ENCODE results near the gene PBX2.
"Not testable (repeated sequence)": the region's sequence is repeated elsewhere in the genome, so short reads cannot be mapped to it uniquely, and the experiment has no call there.

PBX2 gene

DNA sequence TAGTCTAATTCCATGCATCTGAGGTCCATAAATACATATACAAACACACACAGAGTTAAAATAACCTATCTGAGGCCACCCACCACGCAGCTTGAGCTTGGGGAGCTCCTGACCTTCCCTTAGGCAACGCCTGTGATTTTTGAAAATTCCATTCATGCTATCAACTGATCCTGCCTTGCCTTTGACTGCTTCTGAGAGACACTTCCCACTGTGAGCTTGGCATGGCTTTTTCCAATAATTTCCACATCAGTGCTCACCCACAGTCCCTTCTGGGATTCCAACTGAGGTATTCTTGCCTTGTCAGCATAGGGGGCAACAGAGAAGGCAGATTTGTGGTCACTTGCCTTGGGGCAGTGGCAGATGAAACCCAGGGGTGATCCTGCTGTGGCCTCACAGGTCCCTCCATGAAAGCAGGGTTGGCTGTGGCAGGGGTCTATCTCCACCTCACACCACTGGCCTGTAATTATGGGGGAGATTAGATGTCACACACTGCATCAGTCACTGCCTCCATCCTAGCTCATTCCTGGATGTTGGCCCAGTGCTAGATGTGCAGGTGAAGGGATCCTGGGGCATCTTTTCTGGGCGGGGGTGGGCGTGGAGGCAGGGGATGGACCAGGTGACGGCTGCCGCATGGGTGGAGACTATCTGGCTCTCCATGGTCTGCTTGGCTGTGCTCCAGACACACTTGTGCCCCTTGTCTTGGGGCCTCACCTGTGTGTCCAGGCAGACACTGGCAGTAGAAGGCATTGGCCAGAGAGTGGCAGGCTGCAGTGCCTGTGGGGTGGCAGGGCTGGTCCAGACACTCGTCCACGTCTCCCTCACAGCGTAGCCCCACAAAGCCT is 13.6 kb upstream of the PBX2 start:
- no peak for DNase-seq (ENCODE audit: low read depth)

DNA sequence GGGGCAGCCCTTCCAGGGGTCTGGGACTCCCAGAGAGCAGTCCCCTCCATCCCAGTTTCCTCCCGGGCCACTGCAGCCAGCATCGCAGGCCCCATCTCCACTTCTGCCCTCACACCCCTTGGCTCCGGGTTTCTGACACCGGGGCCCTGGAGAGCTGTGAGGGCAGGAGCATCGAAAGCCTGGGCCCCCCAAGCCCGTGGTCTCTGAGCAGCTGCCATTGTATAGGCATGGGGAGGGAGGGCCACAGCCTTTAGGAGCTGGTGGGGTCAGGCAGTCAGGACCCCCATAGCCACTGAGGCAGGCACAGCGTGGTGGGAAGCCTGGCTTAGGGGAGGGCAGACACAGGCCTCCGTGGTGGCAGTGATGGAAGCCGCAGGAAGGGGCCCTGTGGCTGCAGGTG is 12.2 kb upstream of the PBX2 start:
- no peak for DNase-seq (ENCODE audit: low read depth)

DNA sequence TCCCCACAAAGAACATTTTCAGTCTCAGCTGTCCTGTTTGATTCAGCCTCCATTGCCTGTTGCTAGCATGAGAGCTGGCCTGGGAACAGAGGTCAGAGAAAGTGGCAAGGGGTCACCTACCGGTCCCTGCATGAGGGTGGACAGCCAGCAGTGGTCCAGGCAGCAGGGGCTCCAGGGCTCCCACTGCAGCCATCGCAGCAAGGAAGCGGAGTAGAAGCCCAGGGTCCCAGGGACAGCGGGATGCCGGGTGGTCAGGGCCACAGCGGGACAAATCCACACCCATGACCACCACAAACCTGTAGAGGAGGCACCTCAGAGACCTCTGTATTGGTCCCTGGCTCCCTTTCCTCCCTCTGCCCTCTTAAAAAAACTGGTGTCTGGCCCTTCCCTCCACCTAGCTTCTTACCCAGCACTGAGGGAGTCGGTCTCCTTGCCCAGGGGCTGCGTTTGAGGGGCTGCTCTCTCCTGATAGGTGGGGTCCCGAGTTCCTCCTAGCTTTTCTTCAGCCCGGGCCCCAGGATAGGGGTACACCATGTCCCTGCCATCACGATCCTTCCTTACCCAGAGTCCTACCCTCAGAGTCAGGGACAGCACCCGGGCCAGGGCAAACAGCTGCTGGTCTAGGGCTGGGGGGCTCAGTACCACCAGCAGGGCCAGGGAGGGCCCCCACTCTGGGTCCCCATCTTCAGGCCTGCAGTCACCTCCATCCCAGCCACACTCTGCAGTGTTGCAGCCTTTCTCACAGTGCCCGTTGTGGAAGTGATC is 10.9 kb upstream of the PBX2 start:
- no peak for DNase-seq (ENCODE audit: low read depth)

DNA sequence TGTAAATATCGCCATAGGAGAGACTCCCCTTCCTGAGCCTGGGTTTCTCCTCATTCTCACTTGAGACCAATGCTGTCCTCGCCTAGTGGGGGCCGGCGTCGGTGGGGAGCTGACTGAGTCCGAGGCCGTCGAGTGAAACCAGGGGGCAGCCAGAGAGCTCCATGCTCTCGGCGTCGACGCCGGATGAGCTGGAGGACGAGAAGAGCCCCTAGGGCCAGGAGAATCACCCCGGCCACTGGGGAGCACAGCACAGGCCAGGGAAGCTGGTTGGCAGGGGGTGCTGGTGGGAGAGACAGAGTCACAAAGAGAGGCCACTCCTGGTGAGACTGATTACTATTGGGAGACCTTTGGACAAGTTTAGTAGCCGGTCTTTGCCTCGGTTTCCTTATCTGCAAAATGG is 8.9 kb upstream of the PBX2 start:
- no peak for DNase-seq (ENCODE audit: low read depth)

DNA sequence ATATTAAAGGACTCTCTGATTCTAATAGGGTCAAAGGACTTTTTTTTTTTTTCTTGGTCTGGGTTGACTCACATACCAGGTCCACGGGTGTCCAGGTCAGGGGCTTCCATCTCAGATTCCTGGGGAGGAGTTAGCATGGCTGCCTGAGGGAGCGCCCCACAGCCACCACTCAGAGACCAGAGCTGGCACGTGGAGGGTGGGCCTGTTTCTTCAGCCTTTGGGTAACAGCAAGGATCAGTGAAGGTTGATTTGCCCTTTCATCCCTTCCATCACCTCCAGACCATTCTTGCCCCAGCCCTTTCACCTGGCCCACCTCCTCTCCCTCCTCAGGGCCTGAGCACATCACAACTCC is 8.3 kb upstream of the PBX2 start:
- DNase-seq (ENCODE audit: low read depth), result no peak

DNA sequence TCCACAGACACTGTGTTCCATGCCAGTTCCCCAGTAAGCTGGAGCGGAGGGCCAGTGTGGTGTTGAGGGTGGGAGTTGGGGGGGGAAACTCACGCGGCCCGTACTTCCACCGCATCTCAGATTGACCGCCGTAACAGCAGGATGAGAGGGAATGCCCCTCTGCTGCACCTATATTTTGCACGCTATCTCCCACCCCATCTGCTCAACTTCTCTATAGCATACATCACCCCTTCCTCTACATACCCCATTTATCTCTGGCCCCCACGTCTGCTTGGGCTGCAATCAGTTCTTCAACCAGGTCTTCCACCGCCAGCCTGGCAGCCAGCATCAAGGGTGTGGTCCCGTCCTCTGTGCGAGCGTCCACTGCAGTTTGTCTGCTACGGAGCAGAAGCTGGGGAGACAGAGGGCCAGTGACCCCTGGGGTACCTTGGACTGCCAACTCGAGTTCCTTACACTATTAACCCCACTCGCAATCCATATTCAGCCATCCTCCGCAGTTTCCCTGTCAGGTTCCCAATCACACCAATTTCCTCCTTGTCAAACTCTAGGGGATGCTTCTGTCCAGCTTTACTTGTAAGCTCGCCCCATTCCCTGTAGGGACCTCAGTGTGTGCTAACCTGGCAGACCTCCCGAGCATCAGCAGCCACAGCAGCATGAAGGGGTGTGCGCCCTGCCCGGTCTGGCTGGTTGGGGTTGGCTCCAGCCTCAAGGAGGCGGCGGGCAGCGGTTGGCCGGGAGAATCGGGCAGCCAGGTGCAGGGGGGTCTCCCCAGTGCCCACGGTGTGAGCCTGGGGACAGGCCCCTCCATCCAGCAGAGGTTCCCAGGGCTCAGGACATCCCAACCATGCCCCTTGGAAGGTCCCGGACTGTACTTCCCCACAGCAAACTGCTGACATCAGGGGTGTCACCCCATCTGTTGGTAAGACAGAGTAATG is 6.9 kb upstream of the PBX2 start:
- DNase-seq (ENCODE audit: low read depth), result no peak

DNA sequence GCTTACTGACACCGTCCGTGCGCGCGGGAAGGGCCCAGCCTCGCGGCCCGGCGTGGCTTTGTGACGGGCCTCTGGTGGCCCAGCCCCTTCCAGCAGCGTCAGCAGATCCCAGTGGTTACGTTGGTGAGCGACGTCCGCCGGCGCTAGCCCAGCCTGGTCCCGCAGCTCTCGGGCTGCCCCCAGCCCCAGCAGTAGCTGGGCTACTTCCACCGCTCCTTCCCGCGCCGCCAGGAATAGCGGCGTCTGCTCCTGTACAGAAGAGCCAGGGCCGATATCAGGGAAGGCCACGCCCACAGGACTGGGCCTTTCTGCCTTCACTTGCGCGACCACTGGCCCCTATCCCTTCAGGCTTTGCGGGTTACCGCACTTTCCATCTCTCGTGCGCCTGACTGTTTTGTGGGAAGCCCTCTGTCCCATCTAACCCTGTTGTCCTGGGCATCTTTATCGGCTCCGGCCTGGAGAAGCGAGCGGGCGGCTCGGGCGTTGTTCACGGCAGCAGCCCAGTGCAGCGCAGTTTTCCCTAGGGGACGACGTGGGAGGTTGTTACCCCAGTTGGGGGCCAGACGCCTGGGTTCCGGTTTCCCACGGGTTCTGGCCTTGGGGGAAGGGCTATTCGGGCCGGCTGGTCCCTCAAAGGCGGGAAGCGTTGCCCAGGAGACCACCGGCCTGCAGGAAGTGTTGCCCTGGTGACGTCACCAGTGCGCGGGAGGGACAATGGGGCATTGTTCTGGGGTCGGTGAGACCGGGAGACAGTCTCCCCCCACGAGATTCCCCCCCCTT is 6.1 kb upstream of the PBX2 start:
- DNase-seq (ENCODE audit: low read depth), result no peak

DNA sequence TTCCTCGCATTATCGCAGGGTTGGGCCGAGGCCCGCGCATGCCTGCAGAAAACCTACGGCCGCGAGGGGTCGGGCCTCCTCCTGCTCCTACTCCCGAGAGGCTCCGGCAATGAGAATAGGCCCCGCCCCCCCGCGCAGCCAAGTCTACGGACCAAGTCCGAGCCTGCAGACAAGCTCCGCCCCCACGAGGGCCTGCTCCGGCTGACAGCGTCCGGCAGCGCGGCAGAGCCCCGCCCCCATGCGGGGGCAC is 5.6 kb upstream of the PBX2 start:
- peak; percentile 99 for DNase-seq (ENCODE audit: low read depth)

DNA sequence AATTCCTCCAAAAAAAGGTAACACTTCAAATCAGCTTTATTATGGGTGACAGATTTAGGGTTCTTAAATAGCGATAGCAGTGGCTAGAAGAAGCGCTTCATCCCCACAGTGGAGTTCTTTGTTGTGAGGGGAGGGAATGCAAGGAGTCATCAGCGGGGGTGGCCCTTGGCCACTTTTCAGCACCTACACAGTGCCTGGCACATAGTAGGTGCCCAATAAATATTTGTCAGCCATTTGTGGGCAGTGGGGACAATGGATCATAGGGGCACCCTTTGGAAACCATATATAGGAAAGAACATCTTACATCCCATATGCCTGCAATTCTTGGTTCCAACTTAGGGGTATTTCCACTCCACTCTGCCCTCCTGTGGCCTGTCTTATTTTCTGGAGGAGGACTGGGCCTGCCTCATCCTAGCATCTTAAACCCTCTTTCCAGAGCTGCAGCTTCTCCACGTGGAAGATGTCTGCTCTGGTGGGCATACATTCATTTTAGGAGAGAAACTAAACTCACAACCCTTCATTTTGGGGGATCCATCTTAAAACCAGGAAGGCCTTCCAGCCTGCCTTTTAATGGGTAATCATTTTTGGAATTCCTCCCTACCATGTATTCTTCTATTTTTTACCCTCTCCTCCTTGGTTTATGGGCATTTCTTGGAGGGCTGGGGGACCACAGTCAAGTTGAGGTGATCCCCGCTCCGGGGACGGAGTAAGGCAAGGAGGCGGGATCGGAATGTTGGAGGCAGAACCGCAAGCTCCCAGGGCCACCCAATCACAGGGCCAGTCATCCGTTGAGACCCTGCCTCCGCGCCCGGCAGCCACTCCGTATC is 5.0 kb upstream of the PBX2 start:
- no peak for DNase-seq (ENCODE audit: low read depth)

DNA sequence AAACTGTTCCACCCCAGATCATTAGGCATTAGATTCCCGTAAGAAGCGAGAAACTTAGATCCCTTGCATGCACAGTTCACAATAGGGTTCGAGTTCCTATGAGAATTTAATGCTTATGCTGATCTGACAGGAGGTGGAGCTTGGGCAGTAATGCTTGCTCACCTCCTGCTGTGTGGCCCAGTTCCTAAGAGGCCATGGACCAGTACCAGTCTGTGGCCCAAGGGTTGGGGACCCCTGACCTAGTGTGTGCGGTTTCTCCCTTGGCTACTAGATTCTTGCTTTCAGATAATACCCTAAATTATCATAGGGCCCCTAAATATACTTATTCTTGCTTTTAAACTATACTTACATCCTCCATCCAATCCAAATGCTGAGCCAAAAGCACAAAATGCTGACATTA is 4.4 kb upstream of the PBX2 start:
- no peak for DNase-seq (ENCODE audit: low read depth)

DNA sequence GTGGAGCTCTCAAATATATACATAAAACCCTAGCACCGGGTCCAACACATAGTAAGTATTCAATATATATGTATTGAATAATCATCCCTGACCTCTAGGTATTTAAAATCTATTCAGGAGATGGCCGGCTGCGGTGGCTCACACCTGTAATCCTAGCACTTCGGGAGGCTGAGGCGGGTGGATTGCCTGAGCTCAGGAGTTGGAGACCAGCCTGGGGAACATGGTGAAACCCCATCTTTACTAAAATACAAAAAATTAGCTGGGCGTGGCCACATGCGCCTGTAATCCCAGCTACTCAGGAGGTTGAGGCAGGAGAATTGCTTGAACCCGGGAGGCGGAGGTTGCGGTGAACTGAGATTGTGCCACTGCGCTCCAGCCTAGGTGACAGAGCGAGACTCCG is 3.1 kb upstream of the PBX2 start:
- not testable (repeated sequence) for DNase-seq (ENCODE audit: low read depth)

DNA sequence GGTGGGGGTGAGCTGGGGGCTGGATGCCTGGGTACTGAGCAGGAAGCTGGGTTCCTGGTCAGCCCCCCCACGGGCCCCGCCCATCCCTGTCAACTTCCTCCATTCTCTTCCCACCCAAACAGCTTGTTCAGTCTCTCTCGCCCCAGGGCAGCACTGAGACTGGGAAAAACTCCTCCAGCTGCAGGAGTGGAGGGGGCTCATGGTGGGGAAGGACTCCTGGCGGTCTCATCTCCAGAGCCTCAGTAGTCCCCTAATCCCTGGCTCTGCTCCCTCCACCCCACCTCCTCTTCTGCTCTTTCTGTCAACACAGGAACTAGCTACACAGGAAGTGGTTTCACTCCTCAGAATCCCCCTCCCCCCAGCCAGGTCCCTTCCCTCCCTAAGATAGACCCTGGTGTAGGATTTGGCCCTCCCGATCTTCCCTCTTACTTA is 2.6 kb upstream of the PBX2 start, which contains the start of gene GPSM3:
GPSM3 (minus strand) TSS at position 36 of the 432 bp plus-strand sequence. CDS start 130 bp downstream, outside the sequence.
- DNase-seq (ENCODE audit: low read depth), result no peak

DNA sequence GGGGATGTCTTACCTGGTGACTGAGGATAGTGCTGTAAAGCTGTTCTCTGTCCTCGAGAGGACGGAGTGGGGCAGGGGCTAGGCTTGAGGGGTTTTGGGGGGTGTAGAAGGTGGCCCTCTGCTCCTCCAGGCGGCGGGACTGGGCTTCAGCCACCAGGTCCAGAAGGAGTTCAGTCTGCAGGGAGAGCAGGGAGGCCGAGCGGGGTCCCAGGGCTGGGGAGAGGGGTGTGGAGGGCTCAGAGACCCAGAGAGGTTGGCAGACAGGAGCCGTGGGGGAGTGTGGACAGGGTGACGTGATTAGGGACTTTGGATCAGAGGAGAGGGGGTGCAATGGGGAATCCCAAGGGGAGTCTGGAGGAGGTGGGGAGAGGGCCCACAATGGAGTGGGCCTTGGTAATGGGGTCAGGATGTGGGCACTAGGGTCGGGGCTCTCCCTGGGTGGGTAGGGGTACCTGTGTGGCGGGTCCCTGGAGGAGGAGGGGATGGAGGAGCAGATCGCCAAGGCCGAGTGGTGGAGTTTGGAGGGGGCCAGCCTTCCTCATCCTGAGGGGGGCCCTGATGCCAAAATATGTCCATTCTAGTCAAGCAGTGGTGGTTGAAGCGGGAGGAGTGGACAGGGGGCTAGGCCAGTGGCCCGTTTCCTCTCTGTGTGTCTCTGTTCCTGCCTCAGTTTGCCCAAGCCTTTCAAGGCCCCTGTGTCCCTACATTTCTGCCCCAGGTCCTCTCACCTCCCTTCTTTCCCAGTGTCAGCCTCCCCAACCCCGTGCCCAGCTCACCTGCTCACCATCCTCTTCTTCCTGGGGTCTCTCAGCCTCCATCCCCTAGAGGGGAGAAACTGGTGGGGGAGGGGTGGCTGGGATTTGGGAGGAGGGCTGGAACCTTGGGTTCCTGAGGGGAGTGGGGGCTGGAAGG is 1.9 kb upstream of the PBX2 start:
- DNase-seq (ENCODE audit: low read depth), result no peak

DNA sequence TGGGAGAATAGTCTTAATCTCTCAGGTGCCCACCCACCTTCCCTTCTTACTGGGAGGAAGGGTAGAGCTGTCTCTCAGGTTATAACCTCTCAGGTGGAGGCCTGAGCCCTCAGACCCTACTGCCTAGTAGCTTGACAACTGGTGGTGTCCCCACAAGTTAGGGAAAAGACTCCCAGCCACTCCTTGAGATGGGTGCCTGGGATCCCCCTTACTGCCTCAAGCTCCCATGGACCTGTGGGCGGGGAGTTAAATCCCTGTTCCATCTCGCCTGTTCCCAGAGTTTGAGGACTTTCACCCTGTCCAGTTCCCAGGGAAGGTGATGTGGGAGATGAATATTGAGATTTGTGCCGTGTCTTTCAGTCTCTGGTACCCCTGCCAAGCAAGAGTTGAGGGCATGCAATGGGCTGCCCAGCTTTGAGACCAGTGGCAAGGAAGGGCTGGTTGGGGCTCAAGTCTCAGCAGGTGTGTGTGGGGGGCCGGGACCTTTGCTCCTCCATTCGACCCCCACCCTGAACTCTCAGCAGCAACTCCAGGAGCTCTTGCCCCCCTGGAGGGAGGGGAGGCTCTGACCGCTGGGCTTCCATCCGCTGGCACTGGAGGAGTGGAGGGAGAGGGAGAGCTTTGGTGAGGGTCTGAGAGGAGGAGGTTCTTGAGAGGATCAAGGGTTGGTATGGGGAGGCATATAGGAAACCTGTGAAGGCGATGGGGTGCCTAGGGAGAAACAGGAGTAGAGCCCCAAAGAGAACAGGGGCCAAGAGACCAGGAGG is 1.1 kb upstream of the PBX2 start:
- DNase-seq (ENCODE audit: low read depth), result no peak

DNA sequence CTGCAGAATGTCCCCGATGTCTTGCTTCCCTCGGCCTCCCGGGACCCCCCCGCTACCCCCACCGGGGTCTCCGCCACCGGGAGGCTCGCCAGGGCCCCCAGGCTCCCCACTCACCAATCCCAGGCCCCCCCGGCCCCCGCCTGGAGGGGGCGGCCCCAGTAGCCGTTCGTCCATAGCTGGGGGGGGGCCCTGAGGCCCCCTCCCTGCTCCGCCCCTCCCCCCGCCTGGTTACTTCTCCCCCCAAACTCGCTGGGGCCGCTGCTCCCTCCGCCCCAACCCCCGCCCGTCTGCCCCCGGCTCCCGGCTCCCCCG is 304 bp downstream of the PBX2 start:
- DNase-seq (ENCODE audit: low read depth), result no peak

DNA sequence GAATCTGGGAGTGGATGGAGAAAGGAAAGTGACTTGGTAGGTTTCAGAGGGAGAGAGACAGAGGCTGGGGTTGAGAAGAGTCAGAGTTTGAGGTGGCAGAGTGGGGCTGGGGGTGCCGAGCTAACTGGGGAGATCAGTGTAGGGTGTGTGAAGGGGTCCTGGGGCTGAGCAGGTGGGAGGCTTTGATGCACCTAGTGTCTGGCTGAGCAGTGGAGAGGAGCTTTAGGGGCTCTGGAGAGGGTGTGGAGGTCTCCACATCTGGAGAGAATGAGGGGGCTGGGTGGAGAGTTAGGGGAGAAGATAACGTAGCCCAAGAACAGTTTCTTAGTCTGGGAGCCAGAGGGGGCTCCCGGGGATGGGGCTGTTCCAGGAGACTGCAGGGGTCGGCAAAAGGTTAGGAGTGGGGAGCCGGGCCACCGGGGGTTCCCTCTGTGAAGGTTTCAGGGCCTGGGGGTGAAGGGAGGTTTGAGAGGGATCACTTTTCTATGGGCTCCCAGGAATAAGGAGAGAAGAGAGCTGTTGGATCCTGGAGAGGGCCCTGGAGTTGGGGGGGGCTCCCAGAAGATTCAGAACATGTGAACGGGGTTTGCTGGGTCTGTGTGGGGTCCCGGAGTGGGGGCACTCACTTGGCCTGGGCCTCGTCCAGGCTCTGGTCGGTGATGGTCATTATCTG is 797 bp downstream of the PBX2 start:
- no peak for DNase-seq (ENCODE audit: low read depth)

DNA sequence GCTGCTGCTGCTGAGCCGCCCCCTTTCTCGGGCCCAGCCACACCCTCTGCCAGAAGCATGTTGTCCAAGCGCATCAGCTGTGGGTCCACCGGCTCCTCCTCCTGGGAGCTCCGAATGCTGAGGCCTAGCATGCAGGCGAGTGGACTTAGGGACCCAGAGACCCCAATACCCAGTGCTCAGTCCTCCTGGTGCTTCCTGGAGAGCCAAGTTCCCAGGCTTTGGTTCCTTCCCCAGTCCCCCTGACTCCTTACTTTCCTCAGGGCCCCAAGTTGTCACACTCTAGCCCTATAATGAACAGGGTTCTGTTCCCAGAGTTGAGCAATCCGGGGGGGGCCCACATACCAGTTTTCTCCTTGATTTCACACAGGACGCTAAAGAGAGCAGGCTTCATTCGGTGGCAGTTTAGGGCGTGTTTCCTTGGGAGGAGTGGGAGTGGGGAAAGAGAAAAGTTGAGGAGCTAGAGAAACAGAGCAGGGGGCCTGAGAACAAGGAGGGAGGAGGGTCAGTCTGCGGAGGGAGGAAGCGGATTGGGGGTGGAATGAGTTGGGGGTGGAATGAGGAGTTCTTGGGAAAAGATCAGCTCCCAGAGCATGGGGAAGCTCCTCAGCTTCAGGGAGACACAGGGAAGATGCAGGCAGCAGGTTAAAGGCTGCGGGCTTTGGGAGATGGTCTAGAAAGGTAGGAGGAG is 1.5 kb downstream of the PBX2 start:
- DNase-seq (ENCODE audit: low read depth), result no peak

Measured in HS-27A (cell line).